Tibial artery (tissue), 4 donors: ENCODE measurements around the gene MYOC.

ENCODE experiments used
- DNase-seq, 2 donors: peaks; one replicate each; pipeline ENCODE4 v3.0.0-alpha.2; 2019
- H3K27ac ChIP-seq, 2 donors: fragments of 200-600 bp; sonication (generic) in 1 of 2; 1 replicate in 1 of 2; 2 replicates in 1 of 2; pipeline ENCODE4 v1.5.1; 2018 to 2019; ENCODE audit warnings: mild to moderate bottlenecking in 1 of 2
- H3K27me3 ChIP-seq, 2 donors: fragments of 200-600 bp; sonication (generic) in 1 of 2; one replicate each; pipeline versions ENCODE4 v1.5.1 to v1.6.0; 2016 to 2019
- H3K36me3 ChIP-seq, 3 donors: fragments of 200-600 bp; sonication (generic) in 2 of 3; one replicate each; pipeline ENCODE4 v1.5.1; 2016 to 2019; ENCODE audit warnings: mild to moderate bottlenecking in 2 of 3
- H3K4me1 ChIP-seq, 4 donors: fragments of 200-600 bp; sonication (generic) in 2 of 4; 1 replicate in 3 of 4; 2 replicates in 1 of 4; pipeline ENCODE4 v1.5.1; 2016 to 2019
- H3K4me3 ChIP-seq, 2 donors: fragments of 200-600 bp; sonication (generic) in 1 of 2; 1 replicate in 1 of 2; 2 replicates in 1 of 2; pipeline ENCODE4 v1.5.1; 2018 to 2019; ENCODE audit warnings: mild to moderate bottlenecking in 2 of 2
- H3K9me3 ChIP-seq, 3 donors: fragments of 200-600 bp; sonication (generic) in 1 of 3; one replicate each; pipeline ENCODE4 v1.5.1; 2016 to 2019
- CTCF ChIP-seq, 2 experiments: fragments of 200-600 bp in 1 of 2; fragments of 450-650 bp in 1 of 2; IDR thresholded peaks; one replicate each; pipeline ENCODE4 v1.5.1; 2017 to 2019; ENCODE audit warnings: antibody characterized with exemption in 2 of 2, mild to moderate bottlenecking in 1 of 2, moderate library complexity in 1 of 2
- intact Hi-C: fragments of 100-400 bp; cut with DNase I; formaldehyde crosslinking; loops from one replicate; pipeline ENCODE4 v1.15.0; 2023; ENCODE audit warnings: low total_unique reads

MYOC gene

GRCh38 chr1:171674431-171675405 lies 22.2 kb upstream of the MYOC start:
- intact Hi-C loops = no loop called here
- no peak for TF ChIP-seq CTCF (IDR thresholded peaks at IDR 0.05)
- H3K4me1 ChIP-seq = peaks cover 0 to 31% (median 17%) of the 10 kb centered on the region in 4 donors
- H3K27ac ChIP-seq = peak overlapping the region; percentile 71 to 84
- no peaks in the 10 kb centered on the region for H3K36me3 ChIP-seq
- no peaks in the 10 kb centered on the region for H3K9me3 ChIP-seq
- no peaks in the 10 kb centered on the region for H3K27me3 ChIP-seq
- no peak overlapping the region for H3K4me3 ChIP-seq
- DNase-seq = no peak

GRCh38 chr1:171670739-171671138 lies 18.3 kb upstream of the MYOC start:
- TF ChIP-seq CTCF (IDR thresholded peaks at IDR 0.05) = no peak
- H3K4me3 ChIP-seq = no peak overlapping the region
- H3K27ac ChIP-seq = no peak overlapping the region
- no peak for DNase-seq
- H3K27me3 ChIP-seq = no peaks in the 10 kb centered on the region
- peaks cover 0 to 28% (median 17%) of the 10 kb centered on the region in 4 donors for H3K4me1 ChIP-seq
- no peaks in the 10 kb centered on the region for H3K9me3 ChIP-seq
- intact Hi-C loops = no loop called here
- no peaks in the 10 kb centered on the region for H3K36me3 ChIP-seq

- peaks cover 0 to 14% (median 2%) of the 10 kb centered on the region in 4 donors for H3K4me1 ChIP-seq
- H3K27ac ChIP-seq = no peak overlapping the region
- intact Hi-C loops = no loop called here
- no peaks in the 10 kb centered on the region for H3K36me3 ChIP-seq
- no peaks in the 10 kb centered on the region for H3K27me3 ChIP-seq
- no peak for TF ChIP-seq CTCF (IDR thresholded peaks at IDR 0.05)
- no peak for DNase-seq
- H3K4me3 ChIP-seq = no peak overlapping the region
- H3K9me3 ChIP-seq = no peaks in the 10 kb centered on the region
These were observed 15.9 kb upstream of the MYOC start for GRCh38 chr1:171668372-171668771.

GRCh38 chr1:171666114-171666769 lies 13.8 kb upstream of the MYOC start:
- Histone ChIP-seq H3K27me3 (no peaks in the 10 kb centered on the region), H3K36me3 (no peaks in the 10 kb centered on the region), H3K4me3 (no peak overlapping the region), H3K9me3 (no peaks in the 10 kb centered on the region), H3K4me1 (peaks cover 0 to 19% (median 2%) of the 10 kb centered on the region in 4 donors), H3K27ac (no peak overlapping the region)
- TF ChIP-seq CTCF (IDR thresholded peaks at IDR 0.05) = no peak
- no peak for DNase-seq
- intact Hi-C loops = no loop called here

- Histone ChIP-seq H3K36me3 (no peaks in the 10 kb centered on the region), H3K4me3 (no peak overlapping the region), H3K27me3 (no peaks in the 10 kb centered on the region), H3K27ac (peak overlapping the region; percentile 31 to 53), H3K9me3 (no peaks in the 10 kb centered on the region), H3K4me1 (peaks cover 0 to 19% (median 2%) of the 10 kb centered on the region in 4 donors)
- intact Hi-C loops = no loop called here
- DNase-seq = no peak
- no peak for TF ChIP-seq CTCF (IDR thresholded peaks at IDR 0.05)
These were observed 12.5 kb upstream of the MYOC start for GRCh38 chr1:171664976-171665375.
